ENCODE measurements around the gene ATP13A2. TPM values are rescaled to one million over a fixed set of nuclear protein-coding genes. Genes with fewer than 3 reads are reported as not detected.
"Not testable (repeated sequence)": the region's sequence is repeated elsewhere in the genome, so short reads cannot be mapped to it uniquely, and the experiment has no call there.

Gene ATP13A2
- total and polyA plus RNA-seq, 2 experiments from 2014 or later = 29.6 to 32.4 TPM

DNA sequence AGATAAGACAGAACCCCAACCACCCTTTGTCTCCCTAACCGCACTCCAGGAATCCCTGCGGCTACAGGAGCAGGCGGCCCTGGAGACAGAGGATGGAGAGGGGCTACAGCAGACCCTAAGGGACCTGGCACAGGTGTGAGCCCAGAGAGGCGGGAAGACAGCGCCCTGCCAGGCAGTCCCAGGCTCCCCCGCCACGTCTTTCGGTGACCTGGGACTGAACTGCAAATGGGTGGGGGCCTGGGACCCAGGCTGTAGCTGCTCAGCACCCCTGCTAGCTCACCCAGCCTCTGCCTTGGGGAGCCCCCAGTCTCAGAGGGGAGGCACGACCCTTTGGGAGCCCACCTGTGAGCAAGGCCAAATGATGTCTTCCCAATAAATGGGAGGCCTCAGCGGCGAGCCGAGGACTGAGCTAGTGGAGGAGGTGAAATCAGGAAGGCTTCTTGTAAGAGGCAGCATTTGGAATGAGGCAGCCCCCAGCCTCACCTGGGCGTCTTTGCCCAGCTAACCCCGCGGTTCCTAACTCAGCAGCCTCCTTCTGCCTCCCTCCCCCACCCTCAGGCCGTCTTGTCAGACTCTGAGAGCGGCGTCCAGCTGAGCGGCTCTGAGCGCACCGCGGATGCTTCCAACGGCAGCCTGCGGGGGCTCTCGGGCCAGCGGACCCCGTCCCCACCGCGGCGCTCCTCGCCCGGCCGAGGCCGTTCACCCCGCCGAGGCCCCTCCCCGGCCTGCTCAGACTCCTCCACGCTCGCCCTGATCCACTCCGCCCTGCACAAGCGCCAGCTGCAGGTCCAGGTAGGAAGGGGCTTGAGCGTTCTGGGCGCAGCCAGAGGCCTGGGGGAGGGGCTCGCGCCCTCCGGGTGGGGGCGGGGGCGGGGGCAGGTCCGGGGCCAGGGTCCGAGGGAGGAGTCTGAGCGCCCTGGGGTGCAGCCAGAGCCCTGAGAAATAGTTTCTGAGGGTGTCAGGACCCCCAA is 73.1 kb downstream of the ATP13A2 start:
- no peaks in the 10 kb centered on the region for H3K79me2 ChIP-seq (ENCODE audit: insufficient read depth)
- no peak overlapping the region for H3K9ac ChIP-seq
- H3K9me3 ChIP-seq (ENCODE audit: low read depth) = no peaks in the 10 kb centered on the region
- H3K9me2 ChIP-seq (ENCODE audit: insufficient read depth) = no peaks in the 10 kb centered on the region
- no peaks in the 10 kb centered on the region for H4K20me1 ChIP-seq (ENCODE audit: insufficient read depth)
- 52 to 59% methylated on average over 49 to 51 of the region's 51 CpGs for WGBS, 2 experiments (ENCODE audit: low coverage in 1 of 2, low lambda C conversion rate in 2 of 2, missing lambda C conversion rate in 2 of 2)
- no peak overlapping the region for H3K4me2 ChIP-seq (ENCODE audit: unreplicated experiment)
- peak; percentile 35 for DNase-seq
- TF ChIP-seq EZH2 (IDR thresholded peaks at IDR 0.05; ENCODE audit: insufficient read depth, poor library complexity, severe bottlenecking) = no peak
- no peak overlapping the region for H2AFZ ChIP-seq
- H3K36me3 ChIP-seq (ENCODE audit: low read depth) = no peaks in the 10 kb centered on the region
- no peaks in the 10 kb centered on the region for H3K4me1 ChIP-seq (ENCODE audit: insufficient read depth)
- H3K27me3 ChIP-seq (replicated peaks; ENCODE audit: insufficient read depth) = no peaks in the 10 kb centered on the region
- H3K4me3 ChIP-seq = no peak overlapping the region
- no peak overlapping the region for H3K27ac ChIP-seq
- in situ Hi-C loops (cut with MboI) = no loop called here
- H3F3A ChIP-seq (ENCODE audit: insufficient read depth) = no peaks in the 10 kb centered on the region

DNA sequence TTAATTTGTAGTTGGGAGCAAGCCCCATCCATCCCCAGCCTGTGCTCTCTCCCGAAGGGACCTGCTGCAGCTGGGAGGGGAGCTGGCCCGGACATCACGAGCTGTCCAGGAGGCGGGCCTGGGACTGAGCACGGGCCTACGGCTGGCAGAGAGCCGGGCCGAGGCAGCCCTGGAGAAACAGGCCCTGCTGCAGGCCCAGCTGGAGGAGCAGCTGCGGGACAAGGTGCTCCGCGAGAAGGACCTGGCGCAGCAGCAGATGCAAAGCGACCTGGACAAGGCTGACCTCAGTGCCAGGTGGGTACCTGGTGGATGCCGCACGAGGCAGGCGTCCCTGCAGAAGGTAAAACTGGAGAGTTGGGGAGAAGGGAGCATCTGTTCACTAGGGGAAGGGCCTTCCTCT is 75.1 kb downstream of the ATP13A2 start:
- in situ Hi-C loops (cut with MboI); H3K9ac ChIP-seq; DNase-seq; H3K79me2 ChIP-seq (ENCODE audit: insufficient read depth); H3K9me3 ChIP-seq (ENCODE audit: low read depth); H3K9me2 ChIP-seq (ENCODE audit: insufficient read depth); H3K4me2 ChIP-seq (ENCODE audit: unreplicated experiment); H3K36me3 ChIP-seq (ENCODE audit: low read depth); H3K27ac ChIP-seq; H3K4me3 ChIP-seq; H3K4me1 ChIP-seq (ENCODE audit: insufficient read depth); H4K20me1 ChIP-seq (ENCODE audit: insufficient read depth); H3F3A ChIP-seq (ENCODE audit: insufficient read depth); H2AFZ ChIP-seq; H3K27me3 ChIP-seq (replicated peaks; ENCODE audit: insufficient read depth): not testable (repeated sequence)
- WGBS, 2 experiments (ENCODE audit: low coverage in 1 of 2, low lambda C conversion rate in 2 of 2, missing lambda C conversion rate in 2 of 2) = 81 to 82% methylated on average over 16 of the region's 16 CpGs

Other genes with a start within 250 kb of the ATP13A2 start
- gene RNU1-2, start 115.9 kb downstream of the ATP13A2 start, total RNA-seq (2014; rRNA removed; shearing (Covaris generic)) = under 0.01 TPM in 1 of 2 replicates, not detected in the other
- gene RNU1-2, start 115.9 kb downstream of the ATP13A2 start, polyA plus RNA-seq (2016; fragmentation: Nextera tagmentation; extraction: Ambion mirVana) = not detected in 2 replicates
- gene CROCC, start 90.0 kb downstream of the ATP13A2 start, total RNA-seq (2014; rRNA removed; shearing (Covaris generic)) = 17.6 and 24.0 TPM in 2 replicates
- gene CROCC, start 90.0 kb downstream of the ATP13A2 start, polyA plus RNA-seq (2016; fragmentation: Nextera tagmentation; extraction: Ambion mirVana) = 5.2 and 7.0 TPM in 2 replicates
- gene MFAP2, start 31.3 kb downstream of the ATP13A2 start, total RNA-seq (2014; rRNA removed; shearing (Covaris generic)) = 164 and 189 TPM in 2 replicates
- 469 and 471 TPM in 2 replicates for gene MFAP2, start 31.3 kb downstream of the ATP13A2 start, polyA plus RNA-seq (2016; fragmentation: Nextera tagmentation; extraction: Ambion mirVana)
- 84.1 and 126 TPM in 2 replicates for gene SDHB, start 42.1 kb upstream of the ATP13A2 start, total RNA-seq (2014; rRNA removed; shearing (Covaris generic))
- gene SDHB, start 42.1 kb upstream of the ATP13A2 start, polyA plus RNA-seq (2016; fragmentation: Nextera tagmentation; extraction: Ambion mirVana) = 124 and 132 TPM in 2 replicates
- gene PADI2, start 107.5 kb upstream of the ATP13A2 start, total RNA-seq (2014; rRNA removed; shearing (Covaris generic)) = 0.13 and 0.22 TPM in 2 replicates
- 0.08 and 0.11 TPM in 2 replicates for gene PADI2, start 107.5 kb upstream of the ATP13A2 start, polyA plus RNA-seq (2016; fragmentation: Nextera tagmentation; extraction: Ambion mirVana)
- under 0.01 TPM in 1 of 2 replicates, not detected in the other for gene PADI1, start 193.2 kb upstream of the ATP13A2 start, total RNA-seq (2014; rRNA removed; shearing (Covaris generic))
- 0.11 and 0.14 TPM in 2 replicates for gene PADI1, start 193.2 kb upstream of the ATP13A2 start, polyA plus RNA-seq (2016; fragmentation: Nextera tagmentation; extraction: Ambion mirVana)
- not detected in 2 replicates for gene PADI3, start 237.2 kb upstream of the ATP13A2 start, total RNA-seq (2014; rRNA removed; shearing (Covaris generic))
- gene PADI3, start 237.2 kb upstream of the ATP13A2 start, polyA plus RNA-seq (2016; fragmentation: Nextera tagmentation; extraction: Ambion mirVana) = not detected in 2 replicates